Skeletal muscle satellite cell (primary cell): ENCODE results near the gene RAPGEF1.
"Not testable (repeated sequence)": the region's sequence is repeated elsewhere in the genome, so short reads cannot be mapped to it uniquely, and the experiment has no call there.

Experiments
- H3K27me3 ChIP-seq: 2 replicates; pipeline ENCODE4 v1.7.0; 2013; ENCODE audit warnings: low read length; ENCODE audit not compliant: control insufficient read depth, insufficient read depth
- H3K36me3 ChIP-seq: 2 replicates; pipeline ENCODE4 v1.7.0; 2013; ENCODE audit warnings: mild to moderate bottlenecking, control low read depth, low read length; ENCODE audit not compliant: insufficient read depth
- H3K4me1 ChIP-seq: 2 replicates; pipeline ENCODE4 v1.7.0; 2013; ENCODE audit warnings: low read length; ENCODE audit not compliant: control insufficient read depth, insufficient read depth
- H3K4me2 ChIP-seq: 2 replicates; pipeline ENCODE4 v1.7.0; 2013; ENCODE audit warnings: mild to moderate bottlenecking, low read length
- H3K4me3 ChIP-seq: 2 replicates; pipeline ENCODE4 v1.7.0; 2013; ENCODE audit warnings: low read length
- H3K9ac ChIP-seq: 2 replicates; pipeline ENCODE4 v1.7.0; 2013; ENCODE audit warnings: mild to moderate bottlenecking, low read depth, low read length, moderate library complexity
- H3K9me3 ChIP-seq: replicated peaks from 2 replicates; pipeline ENCODE4 v1.7.0; 2013; ENCODE audit warnings: mild to moderate bottlenecking, control low read depth, low read length

The RAPGEF1 gene

DNA sequence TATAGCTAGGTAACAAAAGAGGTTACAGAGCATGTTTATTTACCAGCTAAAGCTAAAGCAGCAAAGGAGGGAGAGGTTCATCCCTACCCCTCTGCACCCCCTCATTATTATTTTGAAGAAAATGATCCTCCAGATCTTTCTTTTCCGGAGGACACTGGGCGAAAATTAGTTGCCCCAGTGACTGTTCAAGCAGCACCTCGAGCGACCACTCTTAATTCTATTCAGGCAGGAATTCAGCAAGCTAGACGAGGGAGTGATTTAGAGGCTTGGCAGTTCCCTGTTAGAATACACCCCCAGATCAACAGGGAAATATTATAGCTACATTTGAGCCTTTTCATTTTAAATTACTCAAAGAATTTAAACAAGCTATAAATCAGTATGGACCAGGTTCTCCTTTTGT lies 58.8 kb downstream of the RAPGEF1 start:
- H3K27me3 ChIP-seq = not testable (repeated sequence)

GRCh38 chr9:131679261-131680020 lies 60.4 kb downstream of the RAPGEF1 start:
- no peaks in the 10 kb centered on the region for H3K27me3 ChIP-seq
- H3K9me3 ChIP-seq = no peaks in the 10 kb centered on the region
- H3K9ac ChIP-seq = peak overlapping the region; percentile 40
- no peaks in the 10 kb centered on the region for H3K36me3 ChIP-seq
- H3K4me1 ChIP-seq = peaks cover 53% of the 10 kb centered on the region
- H3K4me2 ChIP-seq = peak overlapping the region; percentile 74
- H3K4me3 ChIP-seq = peak overlapping the region; percentile 23

More for the DNA sequence above, 58.8 kb downstream of the RAPGEF1 start:
- not testable (repeated sequence) for H3K9me3 ChIP-seq, H3K9ac ChIP-seq, H3K36me3 ChIP-seq, H3K4me3 ChIP-seq, H3K4me2 ChIP-seq
- H3K4me1 ChIP-seq = peaks cover 37% of the 10 kb centered on the region

DNA sequence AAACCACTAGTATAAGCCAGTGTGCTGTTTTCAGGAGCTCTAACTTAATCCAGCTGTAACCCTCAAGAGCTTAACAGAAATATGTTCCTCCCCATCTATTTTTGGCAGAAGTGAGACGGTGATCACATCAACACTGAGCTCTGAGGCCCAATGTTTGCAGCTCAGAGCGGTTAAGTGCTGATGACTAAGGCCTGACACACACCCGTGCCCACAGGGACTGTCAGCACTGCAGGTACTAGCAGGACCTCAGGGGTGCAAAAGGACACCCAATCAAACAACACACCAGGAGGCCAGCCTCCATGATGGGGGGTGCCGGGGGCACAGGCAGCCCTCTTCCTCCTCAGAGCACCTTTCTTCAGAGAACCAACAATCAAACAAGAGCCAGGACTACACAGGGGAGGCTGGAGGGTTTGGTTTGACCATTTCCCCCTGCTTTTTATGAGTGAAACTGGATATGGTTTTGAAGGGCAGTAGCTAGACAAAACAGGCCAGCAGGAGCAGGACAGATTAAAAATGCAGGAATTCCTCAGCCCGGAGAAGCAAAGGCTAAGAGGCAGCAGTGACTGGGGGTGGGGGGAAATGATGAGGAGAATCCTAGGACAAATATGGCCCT lies 61.3 kb downstream of the RAPGEF1 start:
- H3K4me1 ChIP-seq = peaks cover 61% of the 10 kb centered on the region
- no peaks in the 10 kb centered on the region for H3K36me3 ChIP-seq
- H3K4me3 ChIP-seq = peak overlapping the region; percentile 23
- no peaks in the 10 kb centered on the region for H3K27me3 ChIP-seq
- peak overlapping the region; percentile 78 for H3K4me2 ChIP-seq
- no peaks in the 10 kb centered on the region for H3K9me3 ChIP-seq
- H3K9ac ChIP-seq = peak overlapping the region; percentile 78

DNA sequence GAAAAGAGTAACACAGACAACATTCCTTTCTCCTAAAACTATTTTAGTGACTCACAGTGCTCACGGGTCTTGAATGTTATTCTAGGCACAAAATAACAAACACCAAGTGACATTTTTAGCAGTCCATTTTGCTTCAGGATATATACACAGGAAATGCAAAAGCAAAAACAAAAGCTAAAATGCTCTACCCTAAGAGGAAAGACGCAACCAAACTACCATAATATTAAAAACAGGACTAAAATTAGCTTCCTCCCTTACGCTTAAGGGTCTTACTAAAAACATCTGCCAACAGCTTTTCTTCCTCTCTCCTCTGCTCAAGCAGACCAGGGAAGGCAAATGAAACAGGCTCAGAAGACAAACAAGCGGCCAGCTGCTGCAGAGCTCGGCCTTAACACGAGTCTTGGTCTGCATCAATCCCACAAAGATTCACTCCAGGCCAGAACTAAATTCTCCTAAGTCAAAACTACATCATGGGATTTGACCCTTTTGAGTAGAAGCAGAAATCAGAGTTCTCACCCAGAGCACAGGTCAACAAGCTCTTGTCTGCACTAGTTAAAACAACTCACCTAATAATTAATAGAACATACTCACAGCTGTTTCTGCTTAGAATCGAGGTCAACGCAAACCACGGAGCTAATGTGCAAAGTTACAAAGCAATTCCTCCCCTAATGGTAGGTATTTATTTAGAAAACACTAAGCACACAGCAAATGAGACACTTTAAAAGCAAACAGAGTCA lies 62.3 kb downstream of the RAPGEF1 start:
- Histone ChIP-seq H3K9me3 (no peaks in the 10 kb centered on the region), H3K4me3 (peak overlapping the region; percentile 44), H3K9ac (peak overlapping the region; percentile 78), H3K36me3 (no peaks in the 10 kb centered on the region), H3K4me1 (peaks cover 63% of the 10 kb centered on the region), H3K27me3 (no peaks in the 10 kb centered on the region), H3K4me2 (peak overlapping the region; percentile 78)

- Histone ChIP-seq H3K9ac (peak overlapping the region; percentile 68), H3K4me3 (peak overlapping the region; percentile 15)
These were observed 62.8 kb downstream of the RAPGEF1 start for GRCh38 chr9:131677049-131677443.

DNA sequence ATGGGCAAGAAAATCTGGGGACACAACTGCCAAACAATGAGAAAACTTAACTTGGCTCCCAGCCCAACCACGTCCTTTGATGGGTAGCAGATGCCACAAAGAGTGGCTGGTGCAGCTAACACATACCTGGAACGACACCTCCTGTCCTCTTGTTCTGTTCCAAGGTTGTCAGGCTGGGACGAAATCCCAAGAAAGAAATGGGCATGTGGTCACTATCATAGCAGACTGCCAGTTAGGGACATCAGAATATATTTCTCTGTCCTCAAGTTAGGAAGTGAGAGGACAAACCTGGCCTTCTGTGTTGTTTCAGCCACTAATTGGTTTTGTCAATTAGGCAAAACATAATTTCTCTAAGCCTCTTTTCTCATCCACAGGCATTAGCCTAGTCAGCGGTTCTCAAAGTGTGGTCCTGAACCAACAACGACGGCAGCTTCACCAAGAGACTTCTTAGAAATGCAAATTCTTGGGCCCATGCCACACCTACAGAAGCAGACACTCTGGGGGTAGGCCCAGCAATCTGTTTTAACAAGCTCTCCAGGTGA lies 63.4 kb downstream of the RAPGEF1 start:
- Histone ChIP-seq H3K36me3 (no peaks in the 10 kb centered on the region), H3K27me3 (no peaks in the 10 kb centered on the region), H3K9ac (peak overlapping the region; percentile 68), H3K4me3 (peak overlapping the region; percentile 15), H3K4me1 (peaks cover 63% of the 10 kb centered on the region), H3K4me2 (peak overlapping the region; percentile 78), H3K9me3 (no peaks in the 10 kb centered on the region)

More at GRCh38 chr9:131677049-131677443, 62.8 kb downstream of the RAPGEF1 start:
- Histone ChIP-seq H3K36me3 (no peaks in the 10 kb centered on the region), H3K4me1 (peaks cover 63% of the 10 kb centered on the region), H3K9me3 (no peaks in the 10 kb centered on the region), H3K4me2 (peak overlapping the region; percentile 78), H3K27me3 (no peaks in the 10 kb centered on the region)

DNA sequence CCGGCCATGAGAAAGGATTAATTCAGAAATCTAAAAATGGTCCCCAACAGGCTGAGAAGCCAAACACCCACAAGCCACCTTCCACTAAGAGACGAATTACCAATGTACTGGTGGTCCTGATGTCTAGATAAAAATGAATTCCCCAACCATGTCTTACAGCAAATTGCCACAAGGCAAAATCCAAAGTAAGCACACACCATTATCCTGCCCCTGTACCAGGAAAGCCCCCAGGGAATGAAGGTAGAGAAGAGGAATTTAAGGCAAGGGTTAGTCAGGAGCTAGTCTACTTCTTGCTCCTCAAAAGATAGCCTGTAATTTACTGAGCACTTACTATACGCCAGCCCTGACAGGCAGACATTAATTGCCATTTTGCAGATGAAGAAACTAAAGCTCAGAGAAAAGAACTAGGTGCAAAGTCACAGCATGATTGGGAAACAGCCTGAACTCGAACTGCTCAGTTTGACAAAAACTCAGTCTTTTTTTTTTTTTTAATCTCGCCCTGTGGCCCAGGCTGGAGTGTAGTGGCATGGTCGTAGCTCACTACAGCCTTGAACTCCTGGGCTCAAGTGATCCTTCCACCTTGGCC lies 64.3 kb downstream of the RAPGEF1 start:
- Histone ChIP-seq H3K4me3 (no peak overlapping the region), H3K36me3 (no peaks in the 10 kb centered on the region), H3K4me1 (peaks cover 63% of the 10 kb centered on the region), H3K9me3 (no peaks in the 10 kb centered on the region), H3K27me3 (no peaks in the 10 kb centered on the region), H3K9ac (peak overlapping the region; percentile 7), H3K4me2 (peak overlapping the region; percentile 22)

DNA sequence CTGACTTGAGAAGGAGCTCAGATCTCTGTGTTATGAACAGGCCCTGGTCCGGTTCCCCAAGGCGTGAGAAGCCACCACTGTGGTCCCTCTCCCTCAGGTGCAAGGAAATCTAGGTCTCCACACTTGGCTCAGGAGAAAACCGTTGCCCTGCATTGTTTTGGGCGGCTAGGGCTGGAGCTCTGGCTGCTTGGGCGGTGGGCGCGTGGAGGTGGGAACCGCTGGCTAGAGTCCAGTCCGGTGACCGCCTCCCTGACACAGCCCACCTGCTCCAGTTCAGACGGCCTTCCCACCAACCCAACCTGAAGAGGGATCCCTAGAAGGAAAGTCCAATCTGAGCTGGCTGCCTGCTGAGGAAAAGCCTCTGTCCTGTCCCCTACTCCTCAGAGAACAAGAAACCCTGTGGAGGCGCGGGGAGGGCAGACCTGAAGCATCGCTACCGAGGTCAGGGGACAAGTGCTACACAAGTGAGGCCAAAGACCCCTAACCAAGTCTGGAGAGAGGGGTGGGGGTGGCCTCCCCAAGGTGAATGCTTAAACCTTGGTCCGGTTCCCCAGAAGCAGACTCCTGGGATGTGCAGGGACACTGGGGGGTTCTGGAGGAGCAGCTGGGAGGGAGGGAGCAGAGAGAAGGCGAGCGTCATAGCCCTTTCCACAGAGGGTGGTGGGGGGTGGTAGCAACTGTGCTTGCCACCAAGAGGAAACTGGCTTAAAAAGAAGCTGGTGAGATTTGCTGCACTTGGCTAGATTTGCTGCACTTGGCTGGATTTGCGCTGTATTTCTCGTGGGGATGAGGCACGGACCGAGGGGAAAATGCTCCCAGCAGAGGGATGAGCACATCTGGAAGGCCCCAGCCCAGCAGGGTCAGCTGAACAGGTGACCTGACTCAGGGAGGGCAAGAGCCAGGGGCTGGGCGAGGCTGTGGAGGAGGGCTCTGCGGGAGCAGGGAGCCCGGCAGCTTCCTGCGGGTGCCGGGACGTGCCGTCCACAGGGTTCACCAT lies 65.2 kb downstream of the RAPGEF1 start:
- Histone ChIP-seq H3K4me3 (no peak overlapping the region), H3K4me2 (peak overlapping the region; percentile 22), H3K9me3 (no peaks in the 10 kb centered on the region), H3K4me1 (peaks cover 59% of the 10 kb centered on the region), H3K9ac (peak overlapping the region; percentile 7), H3K36me3 (no peaks in the 10 kb centered on the region), H3K27me3 (no peaks in the 10 kb centered on the region)

- H3K27me3 ChIP-seq = no peaks in the 10 kb centered on the region
- H3K4me2 ChIP-seq = no peak overlapping the region
- H3K9ac ChIP-seq = no peak overlapping the region
- H3K9me3 ChIP-seq = no peaks in the 10 kb centered on the region
- H3K4me3 ChIP-seq = no peak overlapping the region
- peaks cover 58% of the 10 kb centered on the region for H3K4me1 ChIP-seq
- no peaks in the 10 kb centered on the region for H3K36me3 ChIP-seq
These were observed 66.3 kb downstream of the RAPGEF1 start for GRCh38 chr9:131673531-131673930.

- no peak overlapping the region for H3K4me3 ChIP-seq
- H3K4me2 ChIP-seq = no peak overlapping the region
- no peaks in the 10 kb centered on the region for H3K9me3 ChIP-seq
- H3K27me3 ChIP-seq = no peaks in the 10 kb centered on the region
- H3K9ac ChIP-seq = no peak overlapping the region
- peaks cover 60% of the 10 kb centered on the region for H3K4me1 ChIP-seq
- H3K36me3 ChIP-seq = no peaks in the 10 kb centered on the region
These were observed 66.8 kb downstream of the RAPGEF1 start for GRCh38 chr9:131673068-131673467.
